ENCODE data around the gene EDAR.

GRCh38 chr2:108971661-108972566 lies 17.1 kb downstream of the EDAR start:
- no peak for TF ChIP-seq GATA2 (IDR thresholded peaks at IDR 0.05; ENCODE audit: low read depth, low read length)
- TF ChIP-seq GATA3 (IDR thresholded peaks at IDR 0.05; ENCODE audit: low read depth, low read length): no peak

Data from SH-SY5Y (cell line).